ENCODE measurements around the gene ZDHHC20. TPM values are rescaled to one million over a fixed set of nuclear protein-coding genes. Genes with fewer than 3 reads are reported as not detected.
A peak's percentile ranks its signal among the peaks of the same experiment; 100 is the strongest.
"Not testable (repeated sequence)": the region's sequence is repeated elsewhere in the genome, so short reads cannot be mapped to it uniquely, and the experiment has no call there.

Gene ZDHHC20
- total RNA-seq, 1 experiment from 2014 or later: 69.7 TPM

DNA sequence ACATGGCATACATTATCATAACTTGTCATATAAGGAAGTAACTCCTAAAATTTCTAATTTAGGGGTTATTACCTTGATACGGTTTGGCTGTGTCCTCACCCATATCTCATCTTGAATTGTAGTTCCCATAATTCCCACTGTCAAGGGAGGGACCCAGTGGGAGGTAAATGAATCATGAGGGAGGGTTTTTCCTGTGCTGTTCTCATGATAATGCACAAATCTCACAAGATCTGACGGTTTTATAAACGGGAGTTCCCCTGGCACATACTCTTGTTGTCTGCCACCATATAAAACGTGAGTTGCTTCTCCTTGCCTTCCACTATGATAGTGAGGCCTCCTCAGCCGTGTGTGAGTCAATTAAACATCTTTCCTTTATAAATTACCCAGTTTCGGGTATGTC, 76.0 kb downstream of the ZDHHC20 start:
- TF ChIP-seq, protein P1, sequence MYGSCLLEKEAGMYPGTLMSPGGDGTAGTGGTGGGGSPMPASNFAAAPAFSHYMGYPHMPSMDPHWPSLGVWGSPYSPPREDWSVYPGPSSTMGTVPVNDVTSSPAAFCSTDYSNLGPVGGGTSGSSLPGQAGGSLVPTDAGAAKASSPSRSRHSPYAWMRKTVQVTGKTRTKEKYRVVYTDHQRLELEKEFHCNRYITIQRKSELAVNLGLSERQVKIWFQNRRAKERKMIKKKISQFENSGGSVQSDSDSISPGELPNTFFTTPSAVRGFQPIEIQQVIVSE (CRISPR knock-in tag; IDR thresholded peaks at IDR 0.05; ENCODE audit: borderline replicate concordance): no peak
- no peak for TF ChIP-seq GRHL2 (CRISPR knock-in tag; IDR thresholded peaks at IDR 0.05; ENCODE audit: insufficient replicate concordance, severe bottlenecking)
- TF ChIP-seq TEAD1 (CRISPR knock-in tag; IDR thresholded peaks at IDR 0.05): no peak
- TF ChIP-seq ZNF396 (CRISPR knock-in tag; IDR thresholded peaks at IDR 0.05; ENCODE audit: borderline replicate concordance): no peak
- no peak for TF ChIP-seq E2F5 (CRISPR knock-in tag; IDR thresholded peaks at IDR 0.05)
- TF ChIP-seq, protein P2, sequence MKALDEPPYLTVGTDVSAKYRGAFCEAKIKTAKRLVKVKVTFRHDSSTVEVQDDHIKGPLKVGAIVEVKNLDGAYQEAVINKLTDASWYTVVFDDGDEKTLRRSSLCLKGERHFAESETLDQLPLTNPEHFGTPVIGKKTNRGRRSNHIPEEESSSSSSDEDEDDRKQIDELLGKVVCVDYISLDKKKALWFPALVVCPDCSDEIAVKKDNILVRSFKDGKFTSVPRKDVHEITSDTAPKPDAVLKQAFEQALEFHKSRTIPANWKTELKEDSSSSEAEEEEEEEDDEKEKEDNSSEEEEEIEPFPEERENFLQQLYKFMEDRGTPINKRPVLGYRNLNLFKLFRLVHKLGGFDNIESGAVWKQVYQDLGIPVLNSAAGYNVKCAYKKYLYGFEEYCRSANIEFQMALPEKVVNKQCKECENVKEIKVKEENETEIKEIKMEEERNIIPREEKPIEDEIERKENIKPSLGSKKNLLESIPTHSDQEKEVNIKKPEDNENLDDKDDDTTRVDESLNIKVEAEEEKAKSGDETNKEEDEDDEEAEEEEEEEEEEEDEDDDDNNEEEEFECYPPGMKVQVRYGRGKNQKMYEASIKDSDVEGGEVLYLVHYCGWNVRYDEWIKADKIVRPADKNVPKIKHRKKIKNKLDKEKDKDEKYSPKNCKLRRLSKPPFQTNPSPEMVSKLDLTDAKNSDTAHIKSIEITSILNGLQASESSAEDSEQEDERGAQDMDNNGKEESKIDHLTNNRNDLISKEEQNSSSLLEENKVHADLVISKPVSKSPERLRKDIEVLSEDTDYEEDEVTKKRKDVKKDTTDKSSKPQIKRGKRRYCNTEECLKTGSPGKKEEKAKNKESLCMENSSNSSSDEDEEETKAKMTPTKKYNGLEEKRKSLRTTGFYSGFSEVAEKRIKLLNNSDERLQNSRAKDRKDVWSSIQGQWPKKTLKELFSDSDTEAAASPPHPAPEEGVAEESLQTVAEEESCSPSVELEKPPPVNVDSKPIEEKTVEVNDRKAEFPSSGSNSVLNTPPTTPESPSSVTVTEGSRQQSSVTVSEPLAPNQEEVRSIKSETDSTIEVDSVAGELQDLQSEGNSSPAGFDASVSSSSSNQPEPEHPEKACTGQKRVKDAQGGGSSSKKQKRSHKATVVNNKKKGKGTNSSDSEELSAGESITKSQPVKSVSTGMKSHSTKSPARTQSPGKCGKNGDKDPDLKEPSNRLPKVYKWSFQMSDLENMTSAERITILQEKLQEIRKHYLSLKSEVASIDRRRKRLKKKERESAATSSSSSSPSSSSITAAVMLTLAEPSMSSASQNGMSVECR (CRISPR knock-in tag; IDR thresholded peaks at IDR 0.05; ENCODE audit: borderline replicate concordance): no peak
- no peak for TF ChIP-seq USF1 (CRISPR knock-in tag; IDR thresholded peaks at IDR 0.05)
- no peak for TF ChIP-seq NFYB (CRISPR knock-in tag; conservative IDR thresholded peaks at IDR 0.05; ENCODE audit: low read depth)
- peaks cover 54% of the 10 kb centered on the region for H3K36me3 Mint-ChIP-seq
- CTCF ChIA-PET: no interaction called here

DNA sequence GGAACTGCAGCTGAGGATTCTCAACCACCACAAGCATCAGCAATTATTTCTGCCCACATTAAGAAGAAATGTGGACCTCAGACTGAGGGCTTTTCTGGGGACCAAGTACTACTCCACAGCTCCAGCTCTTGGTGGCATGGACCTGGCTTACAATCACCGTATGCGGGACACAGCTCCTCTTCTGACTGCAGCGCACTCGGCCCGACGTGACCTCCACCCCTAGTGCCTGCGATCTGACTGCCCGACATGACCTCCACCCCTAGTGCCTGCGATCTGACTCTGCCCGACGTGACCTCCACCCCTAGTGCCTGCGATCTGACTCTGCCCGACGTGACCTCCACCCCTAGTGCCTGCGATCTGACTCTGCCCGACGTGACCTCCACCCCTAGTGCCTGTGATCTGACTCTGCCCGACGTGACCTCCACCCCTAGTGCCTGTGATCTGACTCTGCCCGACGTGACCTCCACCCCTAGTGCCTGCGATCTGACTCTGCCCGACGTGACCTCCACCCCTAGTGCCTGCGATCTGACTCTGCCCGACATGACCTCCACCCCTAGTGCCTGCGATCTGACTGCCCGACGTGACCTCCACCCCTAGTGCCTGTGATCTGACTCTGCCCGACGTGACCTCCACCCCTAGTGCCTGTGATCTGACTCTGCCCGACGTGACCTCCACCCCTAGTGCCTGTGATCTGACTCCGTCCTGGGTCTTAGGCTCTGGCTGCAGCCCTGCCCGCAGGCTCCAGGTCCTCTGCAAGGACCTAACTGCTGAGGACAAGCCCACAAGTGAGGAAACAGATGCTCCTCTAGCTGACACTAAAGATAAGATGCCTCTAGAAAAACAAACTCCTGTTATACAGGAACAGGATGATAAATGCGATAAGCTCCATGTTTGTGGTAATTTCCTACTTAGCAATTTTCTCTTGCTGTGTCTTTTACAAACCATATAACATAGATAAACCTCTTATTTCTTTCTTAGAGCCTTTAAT, 81.8 kb downstream of the ZDHHC20 start:
- POLR2A ChIA-PET; H3K27me3 Mint-ChIP-seq (ENCODE audit: low read depth); H3K4me1 Mint-ChIP-seq; H3K4me3 Mint-ChIP-seq; H3K9me3 Mint-ChIP-seq; ATAC-seq; DNase-seq (ENCODE audit: low spot score): not testable (repeated sequence)
- peak overlapping the region; percentile 53; the same call in 1 of the 2 replicates for H3K27ac Mint-ChIP-seq
- H3K36me3 Mint-ChIP-seq: peaks cover 23% of the 10 kb centered on the region
- CTCF ChIA-PET: interaction anchor here (1.0 kb wide), 1 partner anchor 40 kb away, joined by 4 read pairs; no protein-coding TSS in a partner anchor

More for the DNA sequence above, 76.0 kb downstream of the ZDHHC20 start:
- DNase-seq (ENCODE audit: low spot score): no peak
- ATAC-seq: no peak
- POLR2A ChIA-PET: no interaction called here
- peak overlapping the region; percentile 75; the same call in 1 of the 2 replicates for H3K27ac Mint-ChIP-seq
- no peak overlapping the region for H3K4me3 Mint-ChIP-seq
- peaks cover 9% of the 10 kb centered on the region for H3K4me1 Mint-ChIP-seq
- H3K27me3 Mint-ChIP-seq (ENCODE audit: low read depth): no peaks in the 10 kb centered on the region
- H3K9me3 Mint-ChIP-seq: peaks cover 10% of the 10 kb centered on the region

DNA sequence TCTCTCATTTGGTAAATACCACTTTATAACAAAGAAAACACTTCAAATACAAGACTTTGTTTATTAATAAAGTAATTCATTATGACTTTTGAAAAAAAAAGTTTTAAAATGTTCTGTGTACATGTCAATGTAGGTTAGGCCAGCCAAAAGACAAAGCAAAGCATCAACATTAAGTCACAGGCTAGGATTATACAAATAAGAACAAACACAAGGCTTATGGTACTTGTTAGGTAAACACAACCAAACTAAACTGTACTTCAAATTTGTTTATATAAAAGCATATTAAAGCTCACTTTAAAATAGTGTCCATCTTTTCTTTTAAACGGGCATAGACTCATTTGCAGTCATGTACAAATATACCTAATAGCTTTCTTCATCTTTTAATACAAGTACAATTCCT, 86.6 kb downstream of the ZDHHC20 start:
- ATAC-seq (no peak), DNase-seq (ENCODE audit: low spot score) (no peak)
- POLR2A ChIA-PET: no interaction called here
- H3K36me3 Mint-ChIP-seq: peaks cover 7% of the 10 kb centered on the region; the same call in 1 of the 2 replicates
- no peaks in the 10 kb centered on the region for H3K4me1 Mint-ChIP-seq
- H3K27me3 Mint-ChIP-seq (ENCODE audit: low read depth): no peaks in the 10 kb centered on the region
- CTCF ChIA-PET: no interaction called here
- no peak for TF ChIP-seq ZBTB21 (CRISPR knock-in tag; IDR thresholded peaks at IDR 0.05; ENCODE audit: borderline replicate concordance)
- TF ChIP-seq, protein P3, sequence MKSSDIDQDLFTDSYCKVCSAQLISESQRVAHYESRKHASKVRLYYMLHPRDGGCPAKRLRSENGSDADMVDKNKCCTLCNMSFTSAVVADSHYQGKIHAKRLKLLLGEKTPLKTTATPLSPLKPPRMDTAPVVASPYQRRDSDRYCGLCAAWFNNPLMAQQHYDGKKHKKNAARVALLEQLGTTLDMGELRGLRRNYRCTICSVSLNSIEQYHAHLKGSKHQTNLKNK (CRISPR knock-in tag; IDR thresholded peaks at IDR 0.05): no peak
- no peak overlapping the region for H3K4me3 Mint-ChIP-seq
- H3K27ac Mint-ChIP-seq: no peak overlapping the region
- H3K9me3 Mint-ChIP-seq: no peaks in the 10 kb centered on the region

Measured in WTC11 (cell line).